ENCODE results near the gene P4HB.
"Not testable (repeated sequence)": the region's sequence is repeated elsewhere in the genome, so short reads cannot be mapped to it uniquely, and the experiment has no call there.

The P4HB gene

GRCh38 chr17:81845881-81846742 lies 14.2 kb downstream of the P4HB start:
- no peak for DNase-seq (ENCODE audit: low spot score)

- no peak for DNase-seq (ENCODE audit: low spot score)
These were observed 15.0 kb downstream of the P4HB start for GRCh38 chr17:81845361-81845760.

- DNase-seq (ENCODE audit: low spot score) = no peak
These were observed 15.4 kb downstream of the P4HB start for GRCh38 chr17:81844887-81845286.

- DNase-seq (ENCODE audit: low spot score) = no peak
These were observed 15.9 kb downstream of the P4HB start for GRCh38 chr17:81844327-81844851.

GRCh38 chr17:81843713-81844326 lies 16.5 kb downstream of the P4HB start:
- DNase-seq (ENCODE audit: low spot score) = no peak

GRCh38 chr17:81842725-81843504 lies 17.4 kb downstream of the P4HB start:
- peak; percentile 55 for DNase-seq (ENCODE audit: low spot score)

- no peak for DNase-seq (ENCODE audit: low spot score)
These were observed 18.0 kb downstream of the P4HB start for GRCh38 chr17:81842378-81842724.

- DNase-seq (ENCODE audit: low spot score) = no peak
These were observed 18.5 kb downstream of the P4HB start for GRCh38 chr17:81841866-81842265.

- no peak for DNase-seq (ENCODE audit: low spot score)
These were observed 19.2 kb downstream of the P4HB start for GRCh38 chr17:81840826-81841778.

GRCh38 chr17:81840059-81840458 lies 20.3 kb downstream of the P4HB start:
- not testable (repeated sequence) for DNase-seq (ENCODE audit: low spot score)

- no peak for DNase-seq (ENCODE audit: low spot score)
These were observed 21.0 kb downstream of the P4HB start for GRCh38 chr17:81839301-81839700.

- no peak for DNase-seq (ENCODE audit: low spot score)
These were observed 21.5 kb downstream of the P4HB start for GRCh38 chr17:81838753-81839255.

GRCh38 chr17:81837641-81838040 lies 22.7 kb downstream of the P4HB start:
- DNase-seq (ENCODE audit: low spot score) = no peak

- DNase-seq (ENCODE audit: low spot score) = no peak
These were observed 25.5 kb downstream of the P4HB start, which contains the start of gene PPP1R27 for GRCh38 chr17:81834831-81835267. PPP1R27 (minus strand) TSS chr17:81835050; CDS start chr17:81834953, 97 bp downstream.

GRCh38 chr17:81833921-81834830 lies 26.2 kb downstream of the P4HB start:
- DNase-seq (ENCODE audit: low spot score) = no peak

GRCh38 chr17:81833160-81833920 lies 27.0 kb downstream of the P4HB start, which contains the start of gene MCRIP1:
MCRIP1 (minus strand) TSS chr17:81833291; CDS start chr17:81824506, 8,785 bp downstream.
- DNase-seq (ENCODE audit: low spot score) = peak; percentile 99

- DNase-seq (ENCODE audit: low spot score) = peak; percentile 60
These were observed 27.7 kb downstream of the P4HB start for GRCh38 chr17:81832608-81833159.

- DNase-seq (ENCODE audit: low spot score) = peak; percentile 52
These were observed 28.3 kb downstream of the P4HB start for GRCh38 chr17:81831957-81832607.
